Measurements from ENCODE around the gene RHBDL1. TPM values are rescaled to one million over a fixed set of nuclear protein-coding genes. Genes with fewer than 3 reads are reported as not detected.

Gene RHBDL1
- total RNA-seq, result 1 to 10 TPM in 1 of 2 donors, under 1 TPM in 1; 0.42 to 8.0 TPM

- ATAC-seq (ENCODE audit: insufficient number of reproducible peaks, low FRiP score, low read depth) (no peak), DNase-seq (ENCODE audit: low spot score) (no peak)
- Histone ChIP-seq H3K4me3 (peak within 1 kb of the TSS; percentile 68), H3K27ac (peak within 1 kb of the TSS in 1 of 2 donors; percentile 16), H3K4me1 (ENCODE audit: control insufficient read depth in 1 of 2, low read depth in 2 of 2) (peaks cover 8 to 20% of the 10 kb centered on the region in 2 donors), H3K27me3 (replicated peaks; ENCODE audit: insufficient read depth) (no peaks in the 10 kb centered on the region), H3K9me3 (no peaks in the 10 kb centered on the region), H3K36me3 (peaks cover 28% of the 10 kb centered on the region)
- TF ChIP-seq CTCF (IDR thresholded peaks at IDR 0.05), result no peak
These were observed at the start of gene RHBDL1 for GRCh38 chr16:674968-675883. Gene RHBDL1 (plus strand): TSS chr16:675671. CDS start chr16:675791, 120 bp downstream.

- no peaks in the 10 kb centered on the region for H3K9me3 ChIP-seq
- no peaks in the 10 kb centered on the region for H3K27me3 ChIP-seq (replicated peaks; ENCODE audit: insufficient read depth)
- peaks cover 15% of the 10 kb centered on the region for H3K36me3 ChIP-seq
- H3K27ac ChIP-seq, result no peak overlapping the region
- peaks cover 0 to 5% of the 10 kb centered on the region in 2 donors for H3K4me1 ChIP-seq (ENCODE audit: control insufficient read depth in 1 of 2, low read depth in 2 of 2)
- no peak for TF ChIP-seq CTCF (IDR thresholded peaks at IDR 0.05)
- ATAC-seq (ENCODE audit: insufficient number of reproducible peaks, low FRiP score, low read depth), result no peak
- no peak for DNase-seq (ENCODE audit: low spot score)
- no peak overlapping the region for H3K4me3 ChIP-seq
These were observed 49.3 kb upstream of the RHBDL1 start for GRCh38 chr16:625977-626765.

- Histone ChIP-seq H3K36me3 (peaks cover 15% of the 10 kb centered on the region), H3K4me1 (ENCODE audit: control insufficient read depth in 1 of 2, low read depth in 2 of 2) (peaks cover 0 to 6% of the 10 kb centered on the region in 2 donors), H3K9me3 (no peaks in the 10 kb centered on the region), H3K27me3 (replicated peaks; ENCODE audit: insufficient read depth) (no peaks in the 10 kb centered on the region), H3K4me3 (no peak overlapping the region), H3K27ac (no peak overlapping the region)
- TF ChIP-seq CTCF (IDR thresholded peaks at IDR 0.05), result no peak
- ATAC-seq (ENCODE audit: insufficient number of reproducible peaks, low FRiP score, low read depth), result no peak
- no peak for DNase-seq (ENCODE audit: low spot score)
These were observed 48.6 kb upstream of the RHBDL1 start for GRCh38 chr16:626787-627453.

- no peak for TF ChIP-seq CTCF (IDR thresholded peaks at IDR 0.05)
- no peak for ATAC-seq (ENCODE audit: insufficient number of reproducible peaks, low FRiP score, low read depth)
- Histone ChIP-seq H3K4me1 (ENCODE audit: control insufficient read depth in 1 of 2, low read depth in 2 of 2) (peaks cover 0 to 6% of the 10 kb centered on the region in 2 donors), H3K27me3 (replicated peaks; ENCODE audit: insufficient read depth) (no peaks in the 10 kb centered on the region), H3K9me3 (no peaks in the 10 kb centered on the region), H3K36me3 (peaks cover 15% of the 10 kb centered on the region), H3K27ac (no peak overlapping the region), H3K4me3 (no peak overlapping the region)
- no peak for DNase-seq (ENCODE audit: low spot score)
These were observed 47.8 kb upstream of the RHBDL1 start for GRCh38 chr16:627454-628239.
